ENCODE measurements around the gene RPAP2. TPM values are rescaled to one million over a fixed set of nuclear protein-coding genes. Genes with fewer than 3 reads are reported as not detected.

Gene RPAP2
- total and polyA plus RNA-seq, 2 of the 8 experiments (the other 6 are each of a cell fraction or from before 2014, with no cell fraction given) = 7.9 to 28.4 TPM

DNA sequence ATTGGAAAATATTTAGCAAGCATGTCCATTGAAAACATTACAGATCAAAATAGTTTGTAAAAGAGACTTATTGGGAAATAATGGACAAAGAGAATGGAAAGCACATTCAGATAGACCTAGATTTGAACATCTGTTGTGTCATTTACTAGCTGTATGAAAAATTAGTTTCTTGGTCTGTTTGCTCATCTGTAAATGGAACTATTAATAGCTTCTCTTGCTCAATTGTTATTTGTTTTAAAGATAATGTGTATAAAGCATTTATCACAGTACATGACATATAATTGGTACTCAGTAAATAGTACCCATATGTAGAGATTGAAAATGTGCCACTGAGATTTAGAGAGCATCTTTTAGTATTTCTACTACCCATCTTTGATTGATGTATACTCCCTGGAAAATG is 25.9 kb downstream of the RPAP2 start:
- TF ChIP-seq CHD1 (IDR thresholded peaks at IDR 0.05; ENCODE audit: low read depth, low read length) = no peak
- no peak for TF ChIP-seq TCF12 (IDR thresholded peaks at IDR 0.05; ENCODE audit: low read depth, low read length)
- no peak for TF ChIP-seq HDAC6 (IDR thresholded peaks at IDR 0.05; ENCODE audit: low read depth, low read length)
- TF ChIP-seq RAD21 (IDR thresholded peaks at IDR 0.05 in 1 of 2, conservative IDR thresholded peaks at IDR 0.05 in 1 of 2; ENCODE audit: low read depth in 2 of 2, low read length in 2 of 2) = no peak
- TF ChIP-seq, protein P1, sequence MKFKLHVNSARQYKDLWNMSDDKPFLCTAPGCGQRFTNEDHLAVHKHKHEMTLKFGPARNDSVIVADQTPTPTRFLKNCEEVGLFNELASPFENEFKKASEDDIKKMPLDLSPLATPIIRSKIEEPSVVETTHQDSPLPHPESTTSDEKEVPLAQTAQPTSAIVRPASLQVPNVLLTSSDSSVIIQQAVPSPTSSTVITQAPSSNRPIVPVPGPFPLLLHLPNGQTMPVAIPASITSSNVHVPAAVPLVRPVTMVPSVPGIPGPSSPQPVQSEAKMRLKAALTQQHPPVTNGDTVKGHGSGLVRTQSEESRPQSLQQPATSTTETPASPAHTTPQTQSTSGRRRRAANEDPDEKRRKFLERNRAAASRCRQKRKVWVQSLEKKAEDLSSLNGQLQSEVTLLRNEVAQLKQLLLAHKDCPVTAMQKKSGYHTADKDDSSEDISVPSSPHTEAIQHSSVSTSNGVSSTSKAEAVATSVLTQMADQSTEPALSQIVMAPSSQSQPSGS (IDR thresholded peaks at IDR 0.05; ENCODE audit: low read length) = no peak
- Histone ChIP-seq H3K4me1 (replicated peaks in 1 of 4; ENCODE audit: control insufficient read depth in 3 of 4, insufficient read depth in 4 of 4, low read length in 3 of 4) (no peaks in the 10 kb centered on the region), H3K4ac (replicated peaks; ENCODE audit: insufficient read length, low read depth, low read length) (no peak overlapping the region), H3K4me3 (ENCODE audit: extremely low read depth in 1 of 4, insufficient read depth in 2 of 4, low read depth in 3 of 4, low read length in 4 of 4) (no peak overlapping the region), H3K4me2 (ENCODE audit: insufficient read depth in 1 of 2, low read depth in 2 of 2, low read length in 2 of 2) (no peak overlapping the region), H3K27me3 (replicated peaks in 1 of 4; ENCODE audit: control insufficient read depth in 3 of 4, extremely low read depth in 1 of 4, insufficient read depth in 3 of 4, low read length in 3 of 4) (no peaks in the 10 kb centered on the region), H2AFZ (ENCODE audit: low read length) (no peak overlapping the region), H2BK12ac (ENCODE audit: low read depth, low read length) (no peak overlapping the region), H4K20me1 (replicated peaks in 1 of 2; ENCODE audit: control insufficient read depth in 1 of 2, insufficient read depth in 2 of 2, low read length in 2 of 2) (no peaks in the 10 kb centered on the region), H3K14ac (ENCODE audit: insufficient read length) (no peak overlapping the region), H3K18ac (ENCODE audit: extremely low read depth, low read length) (no peak overlapping the region), H3K56ac (replicated peaks; ENCODE audit: insufficient read length, low read depth, low read length) (no peak overlapping the region), H2AK5ac (ENCODE audit: low read depth, low read length) (no peak overlapping the region), H4K5ac (ENCODE audit: insufficient read length, low read depth, low read length) (no peak overlapping the region), H3K36me3 (ENCODE audit: control insufficient read depth in 2 of 4, insufficient read depth in 4 of 4, low read length in 3 of 4) (peaks cover 0 to 39% (median 13%) of the 10 kb centered on the region in 4 experiments; a peak in 3 of 8 replicates), H2BK15ac (ENCODE audit: low read length) (no peak overlapping the region), H2BK20ac (ENCODE audit: low read length) (no peak overlapping the region), H4K8ac (ENCODE audit: extremely low read depth, insufficient read depth, low read length) (no peak overlapping the region), H2BK5ac (ENCODE audit: low read depth, low read length) (no peak overlapping the region), H3K9me3 (ENCODE audit: insufficient read depth in 2 of 2, low read depth in 1 of 2, low read length in 1 of 2) (peaks cover 0 to 12% of the 10 kb centered on the region in 2 experiments; a peak in 3 of 4 replicates), H3K27ac (ENCODE audit: low read depth, low read length) (no peak overlapping the region), H2BK120ac (replicated peaks; ENCODE audit: low read depth, low read length) (no peak overlapping the region), H3K9ac (replicated peaks in 1 of 4; ENCODE audit: extremely low read depth in 1 of 4, low read depth in 3 of 4, low read length in 3 of 4) (no peak overlapping the region), H3K79me1 (ENCODE audit: low read depth, low read length) (no peaks in the 10 kb centered on the region), H3K23ac (ENCODE audit: insufficient read length) (no peak overlapping the region), H3K79me2 (ENCODE audit: control insufficient read depth in 1 of 2, insufficient read depth in 2 of 2, low read length in 2 of 2) (no peaks in the 10 kb centered on the region), H4K91ac (replicated peaks; ENCODE audit: insufficient read length, low read length) (no peak overlapping the region), H3K23me2 (ENCODE audit: low read depth, low read length) (no peaks in the 10 kb centered on the region)
- CTCF ChIA-PET (ENCODE audit: partially characterized antibody) = interaction anchor here (1.5 kb wide), 1 partner anchor 15 kb away, joined by 4 read pairs; no protein-coding TSS in a partner anchor
- DNase-seq (ENCODE audit: low read depth in 1 of 2, low spot score in 2 of 2) (no peak), FAIRE-seq (no peak)
- POLR2A ChIA-PET (ENCODE audit: partially characterized antibody) = no interaction called here

Measured in H1 (cell line).